ENCODE data around the gene GADD45A.

DNA sequence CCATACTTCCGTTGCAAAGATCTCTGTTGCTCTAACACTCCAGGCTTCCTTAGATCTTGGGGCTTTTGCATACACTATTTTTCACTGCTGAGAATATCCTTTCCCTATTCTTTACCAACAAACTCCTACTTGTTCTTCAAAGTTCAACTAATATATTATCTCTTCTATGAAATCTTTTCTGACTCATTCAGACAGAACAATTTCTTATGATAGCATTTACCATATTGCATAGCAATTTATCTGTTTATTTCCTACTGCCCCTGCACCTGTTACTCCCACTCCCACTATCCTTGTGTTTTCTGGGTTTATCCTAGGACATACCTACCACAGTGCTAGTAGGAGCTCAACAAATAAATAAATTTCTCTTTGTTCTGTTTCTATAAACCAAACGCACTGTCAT lies 11.0 kb downstream of the GADD45A start:
- TF ChIP-seq, protein P1, sequence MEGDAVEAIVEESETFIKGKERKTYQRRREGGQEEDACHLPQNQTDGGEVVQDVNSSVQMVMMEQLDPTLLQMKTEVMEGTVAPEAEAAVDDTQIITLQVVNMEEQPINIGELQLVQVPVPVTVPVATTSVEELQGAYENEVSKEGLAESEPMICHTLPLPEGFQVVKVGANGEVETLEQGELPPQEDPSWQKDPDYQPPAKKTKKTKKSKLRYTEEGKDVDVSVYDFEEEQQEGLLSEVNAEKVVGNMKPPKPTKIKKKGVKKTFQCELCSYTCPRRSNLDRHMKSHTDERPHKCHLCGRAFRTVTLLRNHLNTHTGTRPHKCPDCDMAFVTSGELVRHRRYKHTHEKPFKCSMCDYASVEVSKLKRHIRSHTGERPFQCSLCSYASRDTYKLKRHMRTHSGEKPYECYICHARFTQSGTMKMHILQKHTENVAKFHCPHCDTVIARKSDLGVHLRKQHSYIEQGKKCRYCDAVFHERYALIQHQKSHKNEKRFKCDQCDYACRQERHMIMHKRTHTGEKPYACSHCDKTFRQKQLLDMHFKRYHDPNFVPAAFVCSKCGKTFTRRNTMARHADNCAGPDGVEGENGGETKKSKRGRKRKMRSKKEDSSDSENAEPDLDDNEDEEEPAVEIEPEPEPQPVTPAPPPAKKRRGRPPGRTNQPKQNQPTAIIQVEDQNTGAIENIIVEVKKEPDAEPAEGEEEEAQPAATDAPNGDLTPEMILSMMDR (IDR thresholded peaks at IDR 0.05; ENCODE audit: low read depth, low read length, missing input control), result no peak
- TF ChIP-seq ATF3 (IDR thresholded peaks at IDR 0.05) (no peak), RXRA (IDR thresholded peaks at IDR 0.05) (no peak), YY1 (IDR thresholded peaks at IDR 0.05) (no peak), TAF1 (conservative IDR thresholded peaks at IDR 0.05) (no peak), JUND (IDR thresholded peaks at IDR 0.05) (no peak), FOXA2 (IDR thresholded peaks at IDR 0.05) (no peak)
- TF ChIP-seq, protein P2, sequence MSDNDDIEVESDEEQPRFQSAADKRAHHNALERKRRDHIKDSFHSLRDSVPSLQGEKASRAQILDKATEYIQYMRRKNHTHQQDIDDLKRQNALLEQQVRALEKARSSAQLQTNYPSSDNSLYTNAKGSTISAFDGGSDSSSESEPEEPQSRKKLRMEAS (IDR thresholded peaks at IDR 0.05), result no peak
- TF ChIP-seq, protein P3, sequence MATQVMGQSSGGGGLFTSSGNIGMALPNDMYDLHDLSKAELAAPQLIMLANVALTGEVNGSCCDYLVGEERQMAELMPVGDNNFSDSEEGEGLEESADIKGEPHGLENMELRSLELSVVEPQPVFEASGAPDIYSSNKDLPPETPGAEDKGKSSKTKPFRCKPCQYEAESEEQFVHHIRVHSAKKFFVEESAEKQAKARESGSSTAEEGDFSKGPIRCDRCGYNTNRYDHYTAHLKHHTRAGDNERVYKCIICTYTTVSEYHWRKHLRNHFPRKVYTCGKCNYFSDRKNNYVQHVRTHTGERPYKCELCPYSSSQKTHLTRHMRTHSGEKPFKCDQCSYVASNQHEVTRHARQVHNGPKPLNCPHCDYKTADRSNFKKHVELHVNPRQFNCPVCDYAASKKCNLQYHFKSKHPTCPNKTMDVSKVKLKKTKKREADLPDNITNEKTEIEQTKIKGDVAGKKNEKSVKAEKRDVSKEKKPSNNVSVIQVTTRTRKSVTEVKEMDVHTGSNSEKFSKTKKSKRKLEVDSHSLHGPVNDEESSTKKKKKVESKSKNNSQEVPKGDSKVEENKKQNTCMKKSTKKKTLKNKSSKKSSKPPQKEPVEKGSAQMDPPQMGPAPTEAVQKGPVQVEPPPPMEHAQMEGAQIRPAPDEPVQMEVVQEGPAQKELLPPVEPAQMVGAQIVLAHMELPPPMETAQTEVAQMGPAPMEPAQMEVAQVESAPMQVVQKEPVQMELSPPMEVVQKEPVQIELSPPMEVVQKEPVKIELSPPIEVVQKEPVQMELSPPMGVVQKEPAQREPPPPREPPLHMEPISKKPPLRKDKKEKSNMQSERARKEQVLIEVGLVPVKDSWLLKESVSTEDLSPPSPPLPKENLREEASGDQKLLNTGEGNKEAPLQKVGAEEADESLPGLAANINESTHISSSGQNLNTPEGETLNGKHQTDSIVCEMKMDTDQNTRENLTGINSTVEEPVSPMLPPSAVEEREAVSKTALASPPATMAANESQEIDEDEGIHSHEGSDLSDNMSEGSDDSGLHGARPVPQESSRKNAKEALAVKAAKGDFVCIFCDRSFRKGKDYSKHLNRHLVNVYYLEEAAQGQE (IDR thresholded peaks at IDR 0.05), result no peak
